ENCODE results near the gene SLC16A7.
A peak's percentile ranks its signal among the peaks of the same experiment; 100 is the strongest.

The SLC16A7 gene

GRCh38 chr12:59768031-59768430 lies 172.2 kb downstream of the SLC16A7 start:
- no peaks in the 10 kb centered on the region for H4K20me1 ChIP-seq (ENCODE audit: insufficient read depth, low read length)
- no peaks in the 10 kb centered on the region for H3K27me3 ChIP-seq (ENCODE audit: insufficient read depth, low read length, poor library complexity)
- H3K36me3 ChIP-seq (ENCODE audit: insufficient read depth, low read length) = no peaks in the 10 kb centered on the region
- no peaks in the 10 kb centered on the region for H3K79me2 ChIP-seq (ENCODE audit: insufficient read depth, low read length)
- H2AFZ ChIP-seq (ENCODE audit: low read depth, low read length) = no peak overlapping the region
- H3K4me2 ChIP-seq (ENCODE audit: insufficient read depth, low read length) = no peak overlapping the region
- TF ChIP-seq EZH2 (IDR thresholded peaks at IDR 0.05; ENCODE audit: borderline replicate concordance, low read depth, low read length, severe bottlenecking) = no peak
- TF ChIP-seq, protein P1, sequence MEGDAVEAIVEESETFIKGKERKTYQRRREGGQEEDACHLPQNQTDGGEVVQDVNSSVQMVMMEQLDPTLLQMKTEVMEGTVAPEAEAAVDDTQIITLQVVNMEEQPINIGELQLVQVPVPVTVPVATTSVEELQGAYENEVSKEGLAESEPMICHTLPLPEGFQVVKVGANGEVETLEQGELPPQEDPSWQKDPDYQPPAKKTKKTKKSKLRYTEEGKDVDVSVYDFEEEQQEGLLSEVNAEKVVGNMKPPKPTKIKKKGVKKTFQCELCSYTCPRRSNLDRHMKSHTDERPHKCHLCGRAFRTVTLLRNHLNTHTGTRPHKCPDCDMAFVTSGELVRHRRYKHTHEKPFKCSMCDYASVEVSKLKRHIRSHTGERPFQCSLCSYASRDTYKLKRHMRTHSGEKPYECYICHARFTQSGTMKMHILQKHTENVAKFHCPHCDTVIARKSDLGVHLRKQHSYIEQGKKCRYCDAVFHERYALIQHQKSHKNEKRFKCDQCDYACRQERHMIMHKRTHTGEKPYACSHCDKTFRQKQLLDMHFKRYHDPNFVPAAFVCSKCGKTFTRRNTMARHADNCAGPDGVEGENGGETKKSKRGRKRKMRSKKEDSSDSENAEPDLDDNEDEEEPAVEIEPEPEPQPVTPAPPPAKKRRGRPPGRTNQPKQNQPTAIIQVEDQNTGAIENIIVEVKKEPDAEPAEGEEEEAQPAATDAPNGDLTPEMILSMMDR (IDR thresholded peaks at IDR 0.05; ENCODE audit: borderline replicate concordance, extremely low read depth, low read length, poor library complexity, severe bottlenecking) = no peak
- DNase-seq = no peak
- H3K4me1 ChIP-seq (ENCODE audit: insufficient read depth, low read length) = no peaks in the 10 kb centered on the region
- H3K9me3 ChIP-seq (ENCODE audit: insufficient read depth, low read length, severe bottlenecking) = peaks cover 4% of the 10 kb centered on the region
- no peak overlapping the region for H3K9ac ChIP-seq (ENCODE audit: low read depth, low read length)
- no peak for ATAC-seq (ENCODE audit: insufficient read depth, low read depth)
- H3K27ac ChIP-seq (ENCODE audit: low read length) = no peak overlapping the region
- H3K4me3 ChIP-seq (ENCODE audit: low read depth in 1 of 2, low read length in 2 of 2) = no peak overlapping the region

DNA sequence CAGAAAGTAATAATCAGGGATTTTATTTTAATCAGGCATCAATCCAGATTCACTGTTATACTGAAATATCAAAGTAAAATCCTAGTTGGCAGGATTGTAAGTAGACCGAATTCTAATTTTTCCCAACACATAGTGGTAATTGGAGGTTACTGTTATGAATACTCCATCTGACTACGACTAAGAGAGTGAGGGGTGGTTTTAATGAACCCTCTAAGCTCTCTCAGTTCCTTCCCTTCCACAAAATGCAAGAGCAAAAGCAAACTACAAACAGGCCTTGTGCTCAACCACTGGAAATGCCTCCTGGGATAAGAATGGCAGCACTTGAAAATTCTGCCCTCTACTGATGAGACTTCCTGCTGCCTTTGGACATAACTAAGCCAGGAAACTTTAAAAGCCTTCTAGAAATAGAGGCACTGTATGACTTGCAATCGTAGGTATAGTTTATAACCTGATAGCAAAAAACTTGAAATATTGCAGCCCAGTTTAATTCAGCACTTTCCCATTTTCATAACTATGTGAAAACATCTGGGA lies 184.8 kb downstream of the SLC16A7 start:
- H3K4me2 ChIP-seq (ENCODE audit: insufficient read depth, low read length) = no peak overlapping the region
- ATAC-seq (ENCODE audit: insufficient read depth, low read depth) = peak; percentile 44; the same call in 2 of the 3 replicates
- TF ChIP-seq, protein P1 (IDR thresholded peaks at IDR 0.05; ENCODE audit: borderline replicate concordance, extremely low read depth, low read length, poor library complexity, severe bottlenecking) = peak; percentile 53
- TF ChIP-seq EZH2 (IDR thresholded peaks at IDR 0.05; ENCODE audit: borderline replicate concordance, low read depth, low read length, severe bottlenecking) = no peak
- H3K9me3 ChIP-seq (ENCODE audit: insufficient read depth, low read length, severe bottlenecking) = no peaks in the 10 kb centered on the region
- H3K27me3 ChIP-seq (ENCODE audit: insufficient read depth, low read length, poor library complexity) = no peaks in the 10 kb centered on the region
- H2AFZ ChIP-seq (ENCODE audit: low read depth, low read length) = no peak overlapping the region
- H3K9ac ChIP-seq (ENCODE audit: low read depth, low read length) = no peak overlapping the region
- DNase-seq = no peak
- no peak overlapping the region for H3K27ac ChIP-seq (ENCODE audit: low read length)
- H3K4me1 ChIP-seq (ENCODE audit: insufficient read depth, low read length) = no peaks in the 10 kb centered on the region
- no peak overlapping the region for H3K4me3 ChIP-seq (ENCODE audit: low read depth in 1 of 2, low read length in 2 of 2)
- 0 out of 2 replicates have a peak, but pooled peaks cover 3% of the 10 kb centered on the region for H3K36me3 ChIP-seq (ENCODE audit: insufficient read depth, low read length)
- H4K20me1 ChIP-seq (ENCODE audit: insufficient read depth, low read length) = no peaks in the 10 kb centered on the region
- H3K79me2 ChIP-seq (ENCODE audit: insufficient read depth, low read length) = no peaks in the 10 kb centered on the region

DNA sequence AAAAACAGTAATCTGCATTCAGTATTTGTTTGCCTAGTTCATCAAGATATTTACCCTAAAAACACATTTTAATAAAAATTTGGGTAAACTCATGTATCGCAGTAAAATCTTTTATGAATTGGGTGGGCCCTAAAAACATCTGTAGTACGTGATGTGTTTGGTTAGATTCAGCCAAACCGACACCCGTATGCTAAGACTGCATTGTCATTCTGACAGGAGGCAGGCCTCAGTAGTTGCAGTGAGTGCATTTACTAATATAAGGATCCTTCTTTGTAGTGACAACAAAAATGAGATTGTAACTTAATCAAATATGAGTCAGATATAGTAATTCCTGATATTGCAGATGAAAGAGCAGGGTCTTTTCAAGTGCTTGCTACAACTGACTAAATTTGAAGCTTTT lies 191.8 kb downstream of the SLC16A7 start:
- TF ChIP-seq, protein P1 (IDR thresholded peaks at IDR 0.05; ENCODE audit: borderline replicate concordance, extremely low read depth, low read length, poor library complexity, severe bottlenecking) = no peak
- no peak for TF ChIP-seq EZH2 (IDR thresholded peaks at IDR 0.05; ENCODE audit: borderline replicate concordance, low read depth, low read length, severe bottlenecking)
- H3K27me3 ChIP-seq (ENCODE audit: insufficient read depth, low read length, poor library complexity) = no peaks in the 10 kb centered on the region
- DNase-seq = no peak
- no peak overlapping the region for H2AFZ ChIP-seq (ENCODE audit: low read depth, low read length)
- H3K36me3 ChIP-seq (ENCODE audit: insufficient read depth, low read length) = no peaks in the 10 kb centered on the region
- ATAC-seq (ENCODE audit: insufficient read depth, low read depth) = no peak
- no peaks in the 10 kb centered on the region for H3K4me1 ChIP-seq (ENCODE audit: insufficient read depth, low read length)
- no peak overlapping the region for H3K27ac ChIP-seq (ENCODE audit: low read length)
- H3K9me3 ChIP-seq (ENCODE audit: insufficient read depth, low read length, severe bottlenecking) = no peaks in the 10 kb centered on the region
- H4K20me1 ChIP-seq (ENCODE audit: insufficient read depth, low read length) = no peaks in the 10 kb centered on the region
- no peak overlapping the region for H3K4me3 ChIP-seq (ENCODE audit: low read depth in 1 of 2, low read length in 2 of 2)
- H3K4me2 ChIP-seq (ENCODE audit: insufficient read depth, low read length) = no peak overlapping the region
- no peaks in the 10 kb centered on the region for H3K79me2 ChIP-seq (ENCODE audit: insufficient read depth, low read length)
- H3K9ac ChIP-seq (ENCODE audit: low read depth, low read length) = no peak overlapping the region

All from DND-41 (cell line).